Measurements from ENCODE around the gene TM6SF1. TPM values are rescaled to one million over a fixed set of nuclear protein-coding genes. Genes with fewer than 3 reads are reported as not detected.

Gene TM6SF1
- total and polyA plus RNA-seq, 2 of the 4 experiments (the other 2 are of a cell fraction), result 1.6 to 1.9 TPM

GRCh38 chr15:83164771-83165404, 57.4 kb downstream of the TM6SF1 start (continued):
- TF ChIP-seq, protein P1, sequence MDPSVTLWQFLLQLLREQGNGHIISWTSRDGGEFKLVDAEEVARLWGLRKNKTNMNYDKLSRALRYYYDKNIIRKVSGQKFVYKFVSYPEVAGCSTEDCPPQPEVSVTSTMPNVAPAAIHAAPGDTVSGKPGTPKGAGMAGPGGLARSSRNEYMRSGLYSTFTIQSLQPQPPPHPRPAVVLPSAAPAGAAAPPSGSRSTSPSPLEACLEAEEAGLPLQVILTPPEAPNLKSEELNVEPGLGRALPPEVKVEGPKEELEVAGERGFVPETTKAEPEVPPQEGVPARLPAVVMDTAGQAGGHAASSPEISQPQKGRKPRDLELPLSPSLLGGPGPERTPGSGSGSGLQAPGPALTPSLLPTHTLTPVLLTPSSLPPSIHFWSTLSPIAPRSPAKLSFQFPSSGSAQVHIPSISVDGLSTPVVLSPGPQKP (IDR thresholded peaks at IDR 0.05; ENCODE audit: borderline replicate concordance, low read depth, low read length), result no peak

DNA sequence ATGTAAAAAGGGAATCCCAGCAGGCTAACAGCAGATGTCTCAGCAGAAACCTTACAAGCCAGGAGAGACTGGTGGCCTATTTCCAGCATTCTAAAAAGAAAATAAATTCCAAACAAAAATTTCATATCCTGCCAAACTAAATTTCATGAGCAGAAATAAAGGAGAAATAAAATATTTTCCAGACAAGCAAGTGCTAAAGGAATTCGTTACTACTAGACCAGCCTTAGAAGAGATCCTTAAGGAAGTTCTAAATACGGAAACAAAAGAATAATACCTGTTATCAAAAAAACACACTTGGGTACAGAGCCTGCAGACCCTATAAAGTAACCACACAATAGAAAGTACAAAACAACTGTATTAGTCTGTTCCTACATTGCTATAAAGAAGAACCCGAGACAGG, 58.8 kb downstream of the TM6SF1 start:
- dilution Hi-C loops (cut with HindIII; ENCODE audit: low sequenced_read_pairs, unreplicated experiment), result no loop called here
- no peak overlapping the region for H3K4me2 ChIP-seq (ENCODE audit: low read depth, low read length)

More for the DNA sequence above, 58.8 kb downstream of the TM6SF1 start:
- no CpG with 5 or more reads among the region's 3 CpGs for WGBS, 2 experiments (ENCODE audit: extremely low coverage in 2 of 2, insufficient read length in 1 of 2)
- Histone ChIP-seq H3K4ac (ENCODE audit: low read depth, low read length) (no peak overlapping the region), H3K4me1 (ENCODE audit: control insufficient read depth, insufficient read depth, low read length) (peaks cover 4% of the 10 kb centered on the region; the same call in 1 of the 2 replicates), H3K56ac (ENCODE audit: extremely low read depth, insufficient read depth, low read length) (no peak overlapping the region), H3K9me3 (ENCODE audit: control insufficient read depth, insufficient read depth, low read length) (peaks cover 5% of the 10 kb centered on the region), H4K20me1 (ENCODE audit: insufficient read depth, low read length) (peaks cover 15% of the 10 kb centered on the region; the same call in 1 of the 2 replicates), H3K27ac (ENCODE audit: insufficient read depth, low read length) (no peak overlapping the region), H3K18ac (ENCODE audit: low read depth, low read length) (no peak overlapping the region), H3K9ac (ENCODE audit: low read depth, low read length) (no peak overlapping the region), H3K4me3 (ENCODE audit: insufficient read depth, low read depth, low read length) (no peak overlapping the region), H2BK20ac (ENCODE audit: low read depth, low read length) (no peak overlapping the region), H3K27me3 (ENCODE audit: control insufficient read depth, insufficient read depth, low read length) (no peaks in the 10 kb centered on the region), H3K9me1 (ENCODE audit: insufficient read depth, low read length) (0 out of 2 replicates have a peak, but pooled peaks cover 4% of the 10 kb centered on the region), H4K91ac (ENCODE audit: insufficient read depth, low read depth, low read length) (no peak overlapping the region), H2BK15ac (ENCODE audit: low read depth, low read length) (no peak overlapping the region), H2BK120ac (ENCODE audit: low read depth, low read length) (no peak overlapping the region), H2BK5ac (ENCODE audit: low read depth, low read length, poor library complexity, severe bottlenecking) (no peak overlapping the region), H2AK5ac (ENCODE audit: low read depth, low read length) (no peak overlapping the region), H3K23ac (ENCODE audit: low read depth, low read length) (no peak overlapping the region), H3K79me1 (ENCODE audit: low read depth in 1 of 2, low read length in 2 of 2) (peaks cover 28 to 57% of the 10 kb centered on the region in 2 experiments), H4K5ac (ENCODE audit: low read depth, low read length) (no peak overlapping the region), H3K36me3 (ENCODE audit: control insufficient read depth, insufficient read depth, low read length) (no peaks in the 10 kb centered on the region), H2AK9ac (replicated peaks; ENCODE audit: low read depth, low read length, poor library complexity) (no peak overlapping the region), H2AFZ (replicated peaks; ENCODE audit: low read length, poor library complexity) (no peak overlapping the region), H4K8ac (ENCODE audit: low read depth in 2 of 2, low read length in 2 of 2) (no peak overlapping the region), H3K14ac (replicated peaks; ENCODE audit: low read depth, low read length) (no peak overlapping the region)
- DNase-seq (no peak), ATAC-seq (ENCODE audit: low read depth) (no peak)
- CTCF ChIA-PET, result interaction anchor here (0.6 kb wide), 1 partner anchor 23 kb away, joined by 4 read pairs; no protein-coding TSS in a partner anchor
- intact Hi-C loops (cut with micrococcal nuclease) (no loop called here), in situ Hi-C loops (cut with MboI; ENCODE audit: low sequenced_read_pairs) (no loop called here)
- TF ChIP-seq RAD21 (IDR thresholded peaks at IDR 0.05; ENCODE audit: low read length) (no peak), BHLHE40 (IDR thresholded peaks at IDR 0.05; ENCODE audit: low read depth, low read length) (no peak), SMC3 (IDR thresholded peaks at IDR 0.05; ENCODE audit: low read depth, low read length) (no peak), NFE2L2 (IDR thresholded peaks at IDR 0.05; ENCODE audit: low read depth, low read length) (no peak), FOS (IDR thresholded peaks at IDR 0.05; ENCODE audit: low read depth, low read length) (no peak)
- no TSS peak for BruUV-seq (replicated peaks)
- POLR2A ChIA-PET (ENCODE audit: unreplicated experiment), result interaction anchor here (0.7 kb wide), 1 partner anchor 14 kb away, joined by 3 read pairs; no protein-coding TSS in a partner anchor
